Measurements from ENCODE around the gene ASIC2. TPM values are rescaled to one million over a fixed set of nuclear protein-coding genes. Genes with fewer than 3 reads are reported as not detected.

The ASIC2 gene
- total RNA-seq, 2 donors from 2014 or later, result not detected

- no peak for ATAC-seq (replicated peaks in 1 of 2)
- no peaks in the 10 kb centered on the region for H3K9me3 Mint-ChIP-seq
- H3K4me3 Mint-ChIP-seq, result no peak overlapping the region
- no peaks in the 10 kb centered on the region for H3K4me1 Mint-ChIP-seq (ENCODE audit: low read depth)
- peaks cover 6% of the 10 kb centered on the region for H3K27me3 Mint-ChIP-seq (ENCODE audit: low read depth)
- H3K27ac Mint-ChIP-seq, result no peak overlapping the region
- no peak for DNase-seq
- no peaks in the 10 kb centered on the region for H3K36me3 Mint-ChIP-seq (ENCODE audit: insufficient read depth in 2 of 2)
Measured at GRCh38 chr17:33229499-33229898, 63.6 kb downstream of the ASIC2 start.

- no peaks in the 10 kb centered on the region for H3K4me1 Mint-ChIP-seq (ENCODE audit: low read depth)
- DNase-seq, result no peak
- no peaks in the 10 kb centered on the region for H3K36me3 Mint-ChIP-seq (ENCODE audit: insufficient read depth in 2 of 2)
- H3K27me3 Mint-ChIP-seq (ENCODE audit: low read depth), result peaks cover 6% of the 10 kb centered on the region
- ATAC-seq (replicated peaks in 1 of 2), result no peak
- H3K4me3 Mint-ChIP-seq, result no peak overlapping the region
- H3K9me3 Mint-ChIP-seq, result no peaks in the 10 kb centered on the region
- H3K27ac Mint-ChIP-seq, result no peak overlapping the region
Measured at GRCh38 chr17:33229028-33229427, 64.1 kb downstream of the ASIC2 start.

- DNase-seq (no peak), ATAC-seq (replicated peaks in 1 of 2) (no peak)
- H3K27ac Mint-ChIP-seq, result no peak overlapping the region
- no peak overlapping the region for H3K4me3 Mint-ChIP-seq
- H3K4me1 Mint-ChIP-seq (ENCODE audit: low read depth), result no peaks in the 10 kb centered on the region
- H3K27me3 Mint-ChIP-seq (ENCODE audit: low read depth), result peaks cover 6% of the 10 kb centered on the region
- no peaks in the 10 kb centered on the region for H3K36me3 Mint-ChIP-seq (ENCODE audit: insufficient read depth in 2 of 2)
- no peaks in the 10 kb centered on the region for H3K9me3 Mint-ChIP-seq
Measured at GRCh38 chr17:33228548-33228947, 64.5 kb downstream of the ASIC2 start.

GRCh38 chr17:33227911-33228310, 65.2 kb downstream of the ASIC2 start:
- Mint-ChIP-seq H3K9me3 (no peaks in the 10 kb centered on the region), H3K36me3 (ENCODE audit: insufficient read depth in 2 of 2) (no peaks in the 10 kb centered on the region), H3K4me1 (ENCODE audit: low read depth) (no peaks in the 10 kb centered on the region), H3K27ac (no peak overlapping the region), H3K4me3 (no peak overlapping the region), H3K27me3 (ENCODE audit: low read depth) (peaks cover 6% of the 10 kb centered on the region)
- no peak for DNase-seq
- no peak for ATAC-seq (replicated peaks in 1 of 2)

GRCh38 chr17:33225994-33226393, 67.1 kb downstream of the ASIC2 start:
- peaks cover 6% of the 10 kb centered on the region for H3K27me3 Mint-ChIP-seq (ENCODE audit: low read depth)
- ATAC-seq (replicated peaks in 1 of 2) (no peak), DNase-seq (no peak)
- H3K4me3 Mint-ChIP-seq, result no peak overlapping the region
- no peaks in the 10 kb centered on the region for H3K4me1 Mint-ChIP-seq (ENCODE audit: low read depth)
- H3K27ac Mint-ChIP-seq, result no peak overlapping the region
- no peaks in the 10 kb centered on the region for H3K36me3 Mint-ChIP-seq (ENCODE audit: insufficient read depth in 2 of 2)
- no peaks in the 10 kb centered on the region for H3K9me3 Mint-ChIP-seq

- no peaks in the 10 kb centered on the region for H3K4me1 Mint-ChIP-seq (ENCODE audit: low read depth)
- H3K27me3 Mint-ChIP-seq (ENCODE audit: low read depth), result peaks cover 6% of the 10 kb centered on the region
- H3K27ac Mint-ChIP-seq, result no peak overlapping the region
- no peaks in the 10 kb centered on the region for H3K36me3 Mint-ChIP-seq (ENCODE audit: insufficient read depth in 2 of 2)
- H3K4me3 Mint-ChIP-seq, result no peak overlapping the region
- DNase-seq, result no peak
- ATAC-seq (replicated peaks in 1 of 2), result no peak
- no peaks in the 10 kb centered on the region for H3K9me3 Mint-ChIP-seq
Measured at GRCh38 chr17:33225509-33225908, 67.6 kb downstream of the ASIC2 start.

GRCh38 chr17:33220036-33220435, 73.1 kb downstream of the ASIC2 start:
- H3K9me3 Mint-ChIP-seq, result no peaks in the 10 kb centered on the region
- no peak overlapping the region for H3K27ac Mint-ChIP-seq
- ATAC-seq (replicated peaks in 1 of 2) (no peak), DNase-seq (no peak)
- no peaks in the 10 kb centered on the region for H3K27me3 Mint-ChIP-seq (ENCODE audit: low read depth)
- H3K4me1 Mint-ChIP-seq (ENCODE audit: low read depth), result no peaks in the 10 kb centered on the region
- H3K36me3 Mint-ChIP-seq (ENCODE audit: insufficient read depth in 2 of 2), result no peaks in the 10 kb centered on the region
- H3K4me3 Mint-ChIP-seq, result no peak overlapping the region

- H3K4me3 Mint-ChIP-seq, result no peak overlapping the region
- ATAC-seq (replicated peaks in 1 of 2), result no peak
- no peaks in the 10 kb centered on the region for H3K4me1 Mint-ChIP-seq (ENCODE audit: low read depth)
- H3K27me3 Mint-ChIP-seq (ENCODE audit: low read depth), result no peaks in the 10 kb centered on the region
- H3K27ac Mint-ChIP-seq, result no peak overlapping the region
- no peaks in the 10 kb centered on the region for H3K36me3 Mint-ChIP-seq (ENCODE audit: insufficient read depth in 2 of 2)
- no peaks in the 10 kb centered on the region for H3K9me3 Mint-ChIP-seq
- DNase-seq, result no peak
Measured at GRCh38 chr17:33218698-33219601, 74.1 kb downstream of the ASIC2 start.

GRCh38 chr17:33217891-33218290, 75.2 kb downstream of the ASIC2 start:
- Mint-ChIP-seq H3K9me3 (no peaks in the 10 kb centered on the region), H3K27ac (no peak overlapping the region), H3K4me1 (ENCODE audit: low read depth) (no peaks in the 10 kb centered on the region), H3K27me3 (ENCODE audit: low read depth) (no peaks in the 10 kb centered on the region), H3K36me3 (ENCODE audit: insufficient read depth in 2 of 2) (no peaks in the 10 kb centered on the region), H3K4me3 (no peak overlapping the region)
- no peak for ATAC-seq (replicated peaks in 1 of 2)
- no peak for DNase-seq

GRCh38 chr17:33214996-33215395, 78.1 kb downstream of the ASIC2 start:
- no peak overlapping the region for H3K4me3 Mint-ChIP-seq
- no peak overlapping the region for H3K27ac Mint-ChIP-seq
- no peaks in the 10 kb centered on the region for H3K27me3 Mint-ChIP-seq (ENCODE audit: low read depth)
- H3K4me1 Mint-ChIP-seq (ENCODE audit: low read depth), result no peaks in the 10 kb centered on the region
- DNase-seq, result no peak
- no peak for ATAC-seq (replicated peaks in 1 of 2)
- no peaks in the 10 kb centered on the region for H3K9me3 Mint-ChIP-seq
- H3K36me3 Mint-ChIP-seq (ENCODE audit: insufficient read depth in 2 of 2), result no peaks in the 10 kb centered on the region

GRCh38 chr17:33210285-33210684, 82.8 kb downstream of the ASIC2 start:
- H3K9me3 Mint-ChIP-seq, result no peaks in the 10 kb centered on the region
- no peaks in the 10 kb centered on the region for H3K36me3 Mint-ChIP-seq (ENCODE audit: insufficient read depth in 2 of 2)
- no peak overlapping the region for H3K4me3 Mint-ChIP-seq
- H3K27ac Mint-ChIP-seq, result no peak overlapping the region
- H3K4me1 Mint-ChIP-seq (ENCODE audit: low read depth), result no peaks in the 10 kb centered on the region
- DNase-seq (no peak), ATAC-seq (replicated peaks in 1 of 2) (no peak)
- no peaks in the 10 kb centered on the region for H3K27me3 Mint-ChIP-seq (ENCODE audit: low read depth)

- Mint-ChIP-seq H3K4me3 (no peak overlapping the region), H3K27ac (no peak overlapping the region), H3K4me1 (ENCODE audit: low read depth) (no peaks in the 10 kb centered on the region), H3K36me3 (ENCODE audit: insufficient read depth in 2 of 2) (no peaks in the 10 kb centered on the region), H3K9me3 (no peaks in the 10 kb centered on the region), H3K27me3 (ENCODE audit: low read depth) (no peaks in the 10 kb centered on the region)
- no peak for ATAC-seq (replicated peaks in 1 of 2)
- DNase-seq, result no peak
Measured at GRCh38 chr17:33209671-33210070, 83.4 kb downstream of the ASIC2 start.

GRCh38 chr17:33207231-33207630, 85.9 kb downstream of the ASIC2 start:
- H3K27me3 Mint-ChIP-seq (ENCODE audit: low read depth), result no peaks in the 10 kb centered on the region
- ATAC-seq (replicated peaks in 1 of 2) (no peak), DNase-seq (no peak)
- no peaks in the 10 kb centered on the region for H3K9me3 Mint-ChIP-seq
- no peaks in the 10 kb centered on the region for H3K36me3 Mint-ChIP-seq (ENCODE audit: insufficient read depth in 2 of 2)
- H3K4me3 Mint-ChIP-seq, result no peak overlapping the region
- no peak overlapping the region for H3K27ac Mint-ChIP-seq
- H3K4me1 Mint-ChIP-seq (ENCODE audit: low read depth), result no peaks in the 10 kb centered on the region

GRCh38 chr17:33205552-33205951, 87.5 kb downstream of the ASIC2 start:
- H3K4me1 Mint-ChIP-seq (ENCODE audit: low read depth), result no peaks in the 10 kb centered on the region
- H3K4me3 Mint-ChIP-seq, result no peak overlapping the region
- ATAC-seq (replicated peaks in 1 of 2) (no peak), DNase-seq (no peak)
- no peaks in the 10 kb centered on the region for H3K36me3 Mint-ChIP-seq (ENCODE audit: insufficient read depth in 2 of 2)
- no peaks in the 10 kb centered on the region for H3K9me3 Mint-ChIP-seq
- H3K27me3 Mint-ChIP-seq (ENCODE audit: low read depth), result no peaks in the 10 kb centered on the region
- no peak overlapping the region for H3K27ac Mint-ChIP-seq

Data from activated T-cell treated with anti-CD3 and anti-CD28 coated beads, Interleukin-2, amount 50 U/mL, for 72 hours (primary cell).